Measurements from ENCODE around the gene PTGER1. TPM values are rescaled to one million over a fixed set of nuclear protein-coding genes. Genes with fewer than 3 reads are reported as not detected.

PTGER1 gene
- total RNA-seq, 1 donor from 2014 or later: 16.4 TPM

DNA sequence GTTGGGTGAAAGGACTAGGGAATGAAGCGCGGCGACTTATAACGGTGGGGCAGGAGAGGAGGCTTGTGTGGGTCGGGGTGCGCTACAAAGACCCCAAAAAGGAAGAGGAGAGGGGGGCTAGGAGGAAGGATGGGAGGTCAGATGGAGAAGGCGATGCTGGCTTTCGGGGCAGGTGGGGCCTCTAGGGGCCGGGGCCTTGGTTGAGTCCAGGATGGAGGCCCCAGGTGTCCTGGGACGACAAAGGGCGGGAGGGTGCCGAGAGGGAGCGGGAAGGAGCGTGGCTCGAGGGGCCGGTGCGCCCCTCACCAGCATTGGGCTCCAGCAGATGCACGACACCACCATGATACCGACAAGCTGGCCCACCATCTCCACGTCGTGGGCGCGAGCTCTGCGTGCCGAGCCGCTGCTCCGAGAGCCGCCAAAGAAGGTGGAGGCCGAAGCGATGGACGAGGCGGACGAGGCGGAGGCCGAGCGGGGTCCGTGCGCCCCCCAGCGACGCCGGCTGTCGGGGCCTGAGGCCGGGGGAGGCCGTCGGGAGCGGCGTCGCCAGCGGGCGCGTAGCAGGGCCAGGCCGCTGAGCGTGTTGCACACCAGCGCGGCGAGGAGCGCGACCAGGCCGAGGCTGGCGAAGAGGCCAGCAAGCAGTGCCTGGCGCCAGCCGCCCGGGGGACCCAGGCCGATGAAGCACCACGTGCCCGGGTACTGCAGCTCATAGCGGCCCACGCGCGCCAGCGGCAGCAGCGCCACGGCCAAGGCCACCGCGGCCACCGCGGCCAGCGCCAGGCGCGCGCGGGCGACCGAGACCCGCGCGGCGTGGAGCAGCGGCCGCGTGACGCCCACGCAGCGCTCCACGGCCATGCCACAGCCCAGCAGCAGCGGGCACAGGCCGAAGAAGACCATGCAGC, 1.8 kb downstream of the PTGER1 start:
- TF ChIP-seq, protein P1, sequence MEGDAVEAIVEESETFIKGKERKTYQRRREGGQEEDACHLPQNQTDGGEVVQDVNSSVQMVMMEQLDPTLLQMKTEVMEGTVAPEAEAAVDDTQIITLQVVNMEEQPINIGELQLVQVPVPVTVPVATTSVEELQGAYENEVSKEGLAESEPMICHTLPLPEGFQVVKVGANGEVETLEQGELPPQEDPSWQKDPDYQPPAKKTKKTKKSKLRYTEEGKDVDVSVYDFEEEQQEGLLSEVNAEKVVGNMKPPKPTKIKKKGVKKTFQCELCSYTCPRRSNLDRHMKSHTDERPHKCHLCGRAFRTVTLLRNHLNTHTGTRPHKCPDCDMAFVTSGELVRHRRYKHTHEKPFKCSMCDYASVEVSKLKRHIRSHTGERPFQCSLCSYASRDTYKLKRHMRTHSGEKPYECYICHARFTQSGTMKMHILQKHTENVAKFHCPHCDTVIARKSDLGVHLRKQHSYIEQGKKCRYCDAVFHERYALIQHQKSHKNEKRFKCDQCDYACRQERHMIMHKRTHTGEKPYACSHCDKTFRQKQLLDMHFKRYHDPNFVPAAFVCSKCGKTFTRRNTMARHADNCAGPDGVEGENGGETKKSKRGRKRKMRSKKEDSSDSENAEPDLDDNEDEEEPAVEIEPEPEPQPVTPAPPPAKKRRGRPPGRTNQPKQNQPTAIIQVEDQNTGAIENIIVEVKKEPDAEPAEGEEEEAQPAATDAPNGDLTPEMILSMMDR (conservative IDR thresholded peaks at IDR 0.05; ENCODE audit: low read depth, low read length): no peak
- DNase-seq (ENCODE audit: low read depth): no peak
- H3K4me3 ChIP-seq (ENCODE audit: low read depth, low read length): no peak overlapping the region

DNA sequence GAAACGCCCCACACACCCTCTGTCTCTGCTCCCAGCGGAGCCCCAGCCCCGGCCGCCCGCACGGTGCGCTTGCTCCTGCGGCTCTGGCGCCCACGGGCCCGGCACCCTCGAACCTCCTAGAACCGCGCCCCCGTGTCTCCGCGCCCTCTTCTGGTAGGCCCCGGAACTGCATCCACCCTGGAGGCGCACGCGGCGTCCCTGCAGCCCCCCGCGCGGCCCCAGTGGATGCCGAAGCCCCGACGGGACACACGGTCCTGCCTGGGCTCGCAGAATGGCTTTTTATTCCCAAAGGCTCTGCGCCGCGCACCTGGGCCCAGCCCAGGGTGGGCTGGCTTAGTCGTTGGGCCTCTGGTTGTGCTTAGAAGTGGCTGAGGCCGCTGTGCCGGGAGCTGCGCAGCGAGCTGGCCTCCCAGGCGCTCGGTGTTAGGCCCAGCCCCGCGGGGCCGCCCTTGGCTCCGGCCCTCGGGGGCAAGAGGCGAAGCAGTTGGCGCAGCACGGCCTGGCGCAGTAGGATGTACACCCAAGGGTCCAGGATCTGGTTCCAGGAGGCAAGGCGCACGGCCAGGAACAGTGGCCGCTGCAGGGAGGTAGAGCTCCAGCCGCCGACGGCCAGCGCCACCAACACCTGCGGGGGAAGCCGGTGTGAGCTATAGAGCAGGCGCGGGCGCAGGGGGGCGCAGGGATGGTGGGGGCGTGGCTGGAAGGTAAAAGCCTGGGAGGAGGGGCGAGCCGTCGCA, 2.8 kb downstream of the PTGER1 start:
- no peak for DNase-seq (ENCODE audit: low read depth)
- TF ChIP-seq, protein P1 (conservative IDR thresholded peaks at IDR 0.05; ENCODE audit: low read depth, low read length): peak; percentile 71
- H3K4me3 ChIP-seq (ENCODE audit: low read depth, low read length): peak overlapping the region; percentile 14

DNA sequence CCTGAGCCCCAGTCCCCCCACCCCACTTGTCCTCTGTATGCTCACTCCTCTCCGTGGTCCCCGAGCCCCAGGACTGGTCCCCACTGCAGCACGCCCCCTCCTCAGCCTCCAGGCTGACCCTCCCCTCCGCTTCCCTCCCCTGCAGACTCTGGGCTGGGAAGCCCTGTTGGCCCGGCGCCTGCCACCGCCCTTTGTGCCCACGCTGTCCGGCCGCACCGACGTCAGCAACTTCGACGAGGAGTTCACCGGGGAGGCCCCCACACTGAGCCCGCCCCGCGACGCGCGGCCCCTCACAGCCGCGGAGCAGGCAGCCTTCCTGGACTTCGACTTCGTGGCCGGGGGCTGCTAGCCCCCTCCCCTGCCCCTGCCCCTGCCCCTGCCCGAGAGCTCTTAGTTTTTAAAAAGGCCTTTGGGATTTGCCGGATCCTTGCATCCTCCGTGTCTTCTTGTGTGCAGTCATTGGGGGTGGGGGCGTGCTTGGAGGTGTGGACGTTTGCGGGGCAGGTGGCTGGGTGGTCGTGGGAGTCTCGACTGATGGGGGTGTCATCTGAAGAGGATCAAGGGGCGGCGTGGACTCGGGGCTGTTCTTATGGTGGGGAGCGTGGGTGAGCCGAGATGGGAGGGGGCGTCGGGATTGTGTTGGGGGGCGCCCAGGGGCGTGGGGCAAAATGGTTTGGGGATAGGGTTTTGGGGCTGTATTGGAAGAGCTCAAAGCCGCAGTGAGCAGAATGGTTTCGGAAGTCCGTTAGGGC, 3.5 kb downstream of the PTGER1 start:
- no peak for DNase-seq (ENCODE audit: low read depth)
- TF ChIP-seq, protein P1 (conservative IDR thresholded peaks at IDR 0.05; ENCODE audit: low read depth, low read length): no peak
- H3K4me3 ChIP-seq (ENCODE audit: low read depth, low read length): no peak overlapping the region

DNA sequence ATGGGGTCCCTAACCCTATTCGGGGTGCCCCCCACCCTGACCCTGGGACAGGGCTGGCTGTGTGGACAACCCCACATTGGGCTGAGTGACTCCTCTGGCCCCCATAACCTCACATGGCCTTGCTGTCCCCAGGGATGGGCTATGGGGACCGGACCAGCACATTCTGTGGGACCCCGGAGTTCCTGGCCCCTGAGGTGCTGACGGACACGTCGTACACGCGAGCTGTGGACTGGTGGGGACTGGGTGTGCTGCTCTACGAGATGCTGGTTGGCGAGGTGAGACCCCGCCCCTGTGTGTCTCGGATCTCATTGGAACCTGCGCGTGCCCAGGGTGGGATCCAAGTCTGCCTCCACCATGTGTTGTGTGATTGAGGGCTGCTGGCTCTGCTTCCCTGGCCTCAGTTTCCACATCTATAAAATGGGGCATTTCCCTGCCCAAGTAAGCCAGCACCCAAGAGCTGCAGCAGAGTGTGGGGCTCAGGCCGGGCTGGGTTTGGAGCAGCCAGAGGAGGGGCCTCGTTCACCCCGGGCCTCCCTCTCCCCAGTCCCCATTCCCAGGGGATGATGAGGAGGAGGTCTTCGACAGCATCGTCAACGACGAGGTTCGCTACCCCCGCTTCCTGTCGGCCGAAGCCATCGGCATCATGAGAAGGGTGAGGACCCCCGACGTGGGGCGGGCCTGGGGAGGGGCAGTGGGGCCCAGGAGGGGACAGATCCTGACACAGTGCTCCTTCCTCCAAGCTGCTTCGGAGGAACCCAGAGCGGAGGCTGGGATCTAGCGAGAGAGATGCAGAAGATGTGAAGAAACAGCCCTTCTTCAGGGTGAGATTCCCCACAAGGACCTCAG, 4.9 kb downstream of the PTGER1 start:
- TF ChIP-seq, protein P1 (conservative IDR thresholded peaks at IDR 0.05; ENCODE audit: low read depth, low read length): no peak
- DNase-seq (ENCODE audit: low read depth): no peak
- no peak overlapping the region for H3K4me3 ChIP-seq (ENCODE audit: low read depth, low read length)

DNA sequence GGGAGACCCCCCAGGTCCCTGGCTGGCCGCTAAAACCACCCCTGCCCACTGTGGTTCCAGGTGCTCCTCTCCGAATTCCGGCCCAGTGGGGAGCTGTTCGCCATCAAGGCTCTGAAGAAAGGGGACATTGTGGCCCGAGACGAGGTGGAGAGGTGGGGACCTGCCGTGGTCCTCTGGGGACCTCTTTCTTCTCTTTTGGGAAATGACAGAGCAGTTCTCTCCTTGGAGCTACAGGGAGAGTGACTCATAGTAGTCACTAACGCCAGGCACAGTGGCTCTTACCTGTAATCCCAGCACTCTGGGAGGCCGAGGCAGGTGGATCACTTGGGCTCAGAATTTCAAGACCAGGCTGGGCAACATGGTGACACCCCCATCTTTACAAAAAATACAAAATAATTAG, 7.3 kb downstream of the PTGER1 start:
- TF ChIP-seq, protein P1 (conservative IDR thresholded peaks at IDR 0.05; ENCODE audit: low read depth, low read length): no peak
- no peak overlapping the region for H3K4me3 ChIP-seq (ENCODE audit: low read depth, low read length)
- no peak for DNase-seq (ENCODE audit: low read depth)

DNA sequence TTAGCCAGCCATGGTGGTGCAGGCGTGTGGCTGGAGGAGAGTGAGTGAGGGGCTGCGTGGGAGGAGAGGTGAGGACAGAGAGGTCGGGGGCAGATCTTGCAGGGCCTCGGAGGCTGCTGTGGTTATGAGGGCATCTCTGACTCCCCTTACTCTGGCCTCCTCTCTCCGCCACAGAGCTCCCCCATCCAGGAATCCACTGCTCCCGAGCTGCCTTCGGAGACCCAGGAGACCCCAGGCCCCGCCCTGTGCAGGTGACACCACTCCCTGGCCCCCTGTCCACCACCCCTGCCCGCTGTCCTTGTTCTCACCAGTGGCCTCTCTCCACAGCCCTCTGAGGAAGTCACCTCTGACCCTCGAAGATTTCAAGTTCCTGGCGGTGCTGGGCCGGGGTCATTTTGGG, 7.8 kb downstream of the PTGER1 start:
- no peak overlapping the region for H3K4me3 ChIP-seq (ENCODE audit: low read depth, low read length)
- no peak for DNase-seq (ENCODE audit: low read depth)
- TF ChIP-seq, protein P1 (conservative IDR thresholded peaks at IDR 0.05; ENCODE audit: low read depth, low read length): no peak
